ENCODE data around the gene FBLN2.

GRCh38 chr3:13555753-13556152 lies 6.8 kb downstream of the FBLN2 start:
- no peak for TF ChIP-seq CTCF (conservative IDR thresholded peaks at IDR 0.05; ENCODE audit: low read depth, low read length)
- TF ChIP-seq USF2 (IDR thresholded peaks at IDR 0.05; ENCODE audit: low read depth, low read length) = no peak
- no peak for TF ChIP-seq CHD1 (IDR thresholded peaks at IDR 0.05; ENCODE audit: low read depth, low read length)
- TF ChIP-seq POLR2A (IDR thresholded peaks at IDR 0.05; ENCODE audit: low read depth, low read length) = no peak
- no peak for TF ChIP-seq CEBPB (IDR thresholded peaks at IDR 0.05; ENCODE audit: low read depth, low read length)
- no peak for TF ChIP-seq BHLHE40 (IDR thresholded peaks at IDR 0.05; ENCODE audit: low read depth, low read length)
- TF ChIP-seq RFX5 (IDR thresholded peaks at IDR 0.05; ENCODE audit: low read depth, low read length) = no peak
- no peak for TF ChIP-seq RCOR1 (IDR thresholded peaks at IDR 0.05; ENCODE audit: insufficient replicate concordance, low read length)
- TF ChIP-seq MXI1 (IDR thresholded peaks at IDR 0.05; ENCODE audit: borderline replicate concordance, low read depth, low read length) = no peak
- TF ChIP-seq RAD21 (IDR thresholded peaks at IDR 0.05; ENCODE audit: low read length) = no peak
- no peak for TF ChIP-seq MAZ (IDR thresholded peaks at IDR 0.05; ENCODE audit: borderline replicate concordance, low read depth, low read length)
- TF ChIP-seq NFE2L2 (IDR thresholded peaks at IDR 0.05; ENCODE audit: low read depth, low read length) = no peak

Data from IMR-90 (cell line).